Gastroesophageal sphincter (tissue), 3 donors: ENCODE measurements around the gene TRIO.

Experiments
- POLR2A ChIP-seq, 2 donors: fragments of 450-650 bp; IDR thresholded peaks; one replicate each; pipeline ENCODE4 v1.6.1; 2017; ENCODE audit warnings: antibody characterized with exemption in 2 of 2, mild to moderate bottlenecking in 2 of 2, moderate library complexity in 1 of 2
- POLR2AphosphoS5 ChIP-seq: sonication (generic); formaldehyde crosslinking; IDR thresholded peaks from one replicate; pipeline ENCODE4 v1.6.1; 2017; ENCODE audit warnings: antibody characterized with exemption
- TF ChIP-seq, protein P1 (sequence below), 4 experiments: fragments of 200-600 bp in 2 of 4; fragments of 450-650 bp in 2 of 4; sonication (generic) in 1 of 4; IDR thresholded peaks; one replicate each; pipeline ENCODE4 v1.5.1; 2017 to 2019; ENCODE audit warnings: antibody characterized with exemption in 4 of 4, mild to moderate bottlenecking in 2 of 4, moderate library complexity in 2 of 4

DNA sequence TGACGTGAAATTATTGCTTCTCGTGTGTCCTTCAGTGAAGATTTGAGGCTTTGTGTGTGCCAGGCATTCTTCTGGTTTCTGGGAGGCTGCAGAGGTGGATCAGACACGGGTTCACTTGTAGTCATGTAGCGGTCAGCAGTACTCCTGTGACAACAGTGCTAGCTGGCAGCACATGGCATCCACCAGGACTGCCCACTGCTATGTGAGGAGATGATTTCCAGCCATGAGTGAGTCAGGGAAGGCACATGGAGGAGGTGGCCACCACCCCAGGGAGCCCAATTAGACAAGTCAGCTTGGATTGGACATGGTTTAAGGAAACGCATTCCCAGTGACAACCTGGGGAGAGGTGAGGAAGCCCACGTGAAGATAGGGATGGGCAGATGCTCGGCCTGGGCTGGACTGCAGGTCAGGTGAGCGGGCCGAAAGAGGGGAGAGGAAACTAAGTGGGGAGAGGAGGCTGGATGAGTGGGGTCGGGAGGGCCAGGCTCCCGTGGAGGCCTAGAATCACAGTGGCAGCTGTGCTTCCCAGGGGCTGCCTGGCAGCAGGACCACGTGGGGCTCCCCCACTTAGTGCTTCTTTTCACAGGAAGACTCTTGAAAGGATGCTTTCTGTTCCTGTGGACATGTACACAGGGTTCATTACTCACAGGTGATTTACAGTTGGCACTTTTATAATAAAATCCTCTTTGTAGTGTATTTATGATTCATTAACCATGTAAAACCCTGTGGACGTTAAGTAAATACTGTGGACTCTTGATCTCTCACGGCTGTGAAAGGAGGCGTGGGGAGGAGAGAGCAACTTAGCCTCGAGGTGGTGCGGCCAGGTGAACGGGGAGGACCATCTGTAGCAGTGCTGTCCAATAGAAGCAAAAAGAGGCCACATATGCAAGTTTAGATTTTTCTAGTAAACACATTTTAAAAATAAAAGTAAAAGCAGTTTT is 358.5 kb downstream of the TRIO start:
- TF ChIP-seq, protein P1, sequence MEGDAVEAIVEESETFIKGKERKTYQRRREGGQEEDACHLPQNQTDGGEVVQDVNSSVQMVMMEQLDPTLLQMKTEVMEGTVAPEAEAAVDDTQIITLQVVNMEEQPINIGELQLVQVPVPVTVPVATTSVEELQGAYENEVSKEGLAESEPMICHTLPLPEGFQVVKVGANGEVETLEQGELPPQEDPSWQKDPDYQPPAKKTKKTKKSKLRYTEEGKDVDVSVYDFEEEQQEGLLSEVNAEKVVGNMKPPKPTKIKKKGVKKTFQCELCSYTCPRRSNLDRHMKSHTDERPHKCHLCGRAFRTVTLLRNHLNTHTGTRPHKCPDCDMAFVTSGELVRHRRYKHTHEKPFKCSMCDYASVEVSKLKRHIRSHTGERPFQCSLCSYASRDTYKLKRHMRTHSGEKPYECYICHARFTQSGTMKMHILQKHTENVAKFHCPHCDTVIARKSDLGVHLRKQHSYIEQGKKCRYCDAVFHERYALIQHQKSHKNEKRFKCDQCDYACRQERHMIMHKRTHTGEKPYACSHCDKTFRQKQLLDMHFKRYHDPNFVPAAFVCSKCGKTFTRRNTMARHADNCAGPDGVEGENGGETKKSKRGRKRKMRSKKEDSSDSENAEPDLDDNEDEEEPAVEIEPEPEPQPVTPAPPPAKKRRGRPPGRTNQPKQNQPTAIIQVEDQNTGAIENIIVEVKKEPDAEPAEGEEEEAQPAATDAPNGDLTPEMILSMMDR (IDR thresholded peaks at IDR 0.05) = no peak
- TF ChIP-seq POLR2A (IDR thresholded peaks at IDR 0.05) (no peak), POLR2AphosphoS5 (no peak)
